WI38 (cell line): ENCODE results near the gene TRIM37.
A peak's percentile ranks its signal among the peaks of the same experiment; 100 is the strongest.

Experiments
- H3K4me3 ChIP-seq: 2 replicates; pipeline ENCODE4 v1.5.1; 2011; ENCODE audit warnings: low read depth, mild to moderate bottlenecking, control low read depth, low read length
- CTCF ChIP-seq: IDR thresholded peaks from 2 replicates; pipeline ENCODE4 v1.5.1; 2012; ENCODE audit warnings: low read depth, mild to moderate bottlenecking, control low read depth, low read length

TRIM37 gene

GRCh38 chr17:59002126-59002525 lies 104.6 kb downstream of the TRIM37 start:
- no peak overlapping the region for H3K4me3 ChIP-seq
- TF ChIP-seq CTCF: no peak

GRCh38 chr17:59001158-59001814 lies 105.4 kb downstream of the TRIM37 start:
- TF ChIP-seq CTCF: no peak
- peak overlapping the region; percentile 51 for H3K4me3 ChIP-seq

- no peak for TF ChIP-seq CTCF
- no peak overlapping the region for H3K4me3 ChIP-seq
Observed at GRCh38 chr17:59000022-59000421, 106.7 kb downstream of the TRIM37 start.

GRCh38 chr17:58999500-58999899 lies 107.2 kb downstream of the TRIM37 start:
- no peak overlapping the region for H3K4me3 ChIP-seq
- TF ChIP-seq CTCF: no peak

- no peak overlapping the region for H3K4me3 ChIP-seq
- TF ChIP-seq CTCF: no peak
Observed at GRCh38 chr17:58998871-58999270, 107.8 kb downstream of the TRIM37 start.

- no peak overlapping the region for H3K4me3 ChIP-seq
- no peak for TF ChIP-seq CTCF
Observed at GRCh38 chr17:58997756-58998553, 108.7 kb downstream of the TRIM37 start.

- no peak overlapping the region for H3K4me3 ChIP-seq
- no peak for TF ChIP-seq CTCF
Observed at GRCh38 chr17:58996968-58997367, 109.7 kb downstream of the TRIM37 start.
